ENCODE data around the gene WNT3A. TPM values are rescaled to one million over a fixed set of nuclear protein-coding genes. Genes with fewer than 3 reads are reported as not detected.

The WNT3A gene
- 0.03 TPM in 1 of 5 replicates, not detected in the others for total RNA-seq (2022; extraction: Qiagen RNA extraction; ENCODE audit: low read depth)

GRCh38 chr1:228006786-228007048, at the start of gene WNT3A:
TSS of gene WNT3A (plus strand) at chr1:228006998. CDS start at chr1:228007129, 131 bp downstream.

GRCh38 chr1:228082214-228082917, 75.6 kb downstream of the WNT3A start, which contains the start of gene ARF1:
TSS of gene ARF1 (plus strand) at chr1:228082708. CDS start at chr1:228097115, 14,407 bp downstream.

GRCh38 chr1:228102791-228103620, 96.2 kb downstream of the WNT3A start, which contains the start of gene C1orf35:
TSS of gene C1orf35 (minus strand) at chr1:228103325. CDS start at chr1:228103227, 98 bp downstream.

GRCh38 chr1:228109073-228109961, 102.5 kb downstream of the WNT3A start, which contains the start of gene MRPL55:
TSS of gene MRPL55 (minus strand) at chr1:228109299. CDS start at chr1:228108260, 1,039 bp downstream.

Other genes starting within 250 kb of the WNT3A start
- not detected in 5 replicates for gene PRSS38, start 191.3 kb upstream of the WNT3A start, total RNA-seq (2022; extraction: Qiagen RNA extraction; ENCODE audit: low read depth)
- 5.6 to 9.6 TPM (median 8.2 TPM) in 5 replicates for gene WNT9A, start 59.1 kb upstream of the WNT3A start, total RNA-seq (2022; extraction: Qiagen RNA extraction; ENCODE audit: low read depth)
- gene ARF1, start 75.7 kb downstream of the WNT3A start, total RNA-seq (2022; extraction: Qiagen RNA extraction; ENCODE audit: low read depth), result 353 to 455 TPM (median 439 TPM) in 5 replicates
- 30.6 to 42.2 TPM (median 39.5 TPM) in 5 replicates for gene C1orf35, start 96.3 kb downstream of the WNT3A start, total RNA-seq (2022; extraction: Qiagen RNA extraction; ENCODE audit: low read depth)
- gene MRPL55, start 102.3 kb downstream of the WNT3A start, total RNA-seq (2022; extraction: Qiagen RNA extraction; ENCODE audit: low read depth), result 76.6 to 89.1 TPM (median 83.1 TPM) in 5 replicates
- gene GUK1, start 133.3 kb downstream of the WNT3A start, total RNA-seq (2022; extraction: Qiagen RNA extraction; ENCODE audit: low read depth), result 113 to 156 TPM (median 145 TPM) in 5 replicates
- 0.21 to 0.48 TPM (median 0.39 TPM) in 5 replicates for gene GJC2, start 142.9 kb downstream of the WNT3A start, total RNA-seq (2022; extraction: Qiagen RNA extraction; ENCODE audit: low read depth)
- gene IBA57, start 158.8 kb downstream of the WNT3A start, total RNA-seq (2022; extraction: Qiagen RNA extraction; ENCODE audit: low read depth), result 2.9 to 7.5 TPM (median 5.2 TPM) in 5 replicates
- 3.0 to 6.6 TPM (median 4.4 TPM) in 5 replicates for gene OBSCN, start 201.0 kb downstream of the WNT3A start, total RNA-seq (2022; extraction: Qiagen RNA extraction; ENCODE audit: low read depth)